ENCODE measurements around the gene MATCAP1.

DNA sequence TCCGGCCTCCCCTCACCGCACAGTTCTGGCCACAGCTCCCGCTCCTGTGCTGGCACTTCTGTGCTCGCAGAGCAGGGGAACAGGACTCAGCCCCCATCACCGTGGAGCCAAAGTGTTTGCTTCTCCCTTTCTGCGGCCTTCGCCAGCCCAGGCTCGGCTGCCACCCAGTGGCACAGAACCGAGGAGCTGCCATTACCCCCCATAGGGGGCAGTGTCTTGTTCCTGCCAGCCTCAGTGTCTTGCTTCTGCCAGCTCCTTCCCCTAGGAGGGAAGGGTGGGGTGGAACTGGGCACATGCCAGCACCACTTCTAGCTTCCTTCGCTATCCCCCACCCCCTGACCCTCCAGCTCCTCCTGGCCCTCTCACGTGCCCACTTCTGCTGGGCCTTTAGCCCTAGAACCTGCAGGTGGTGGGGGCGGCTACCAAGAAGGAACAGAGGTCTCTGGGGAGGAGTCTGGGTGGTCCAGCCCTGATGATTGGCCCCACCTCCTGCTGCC lies 14.5 kb upstream of the MATCAP1 start:
- TF ChIP-seq, protein P1, sequence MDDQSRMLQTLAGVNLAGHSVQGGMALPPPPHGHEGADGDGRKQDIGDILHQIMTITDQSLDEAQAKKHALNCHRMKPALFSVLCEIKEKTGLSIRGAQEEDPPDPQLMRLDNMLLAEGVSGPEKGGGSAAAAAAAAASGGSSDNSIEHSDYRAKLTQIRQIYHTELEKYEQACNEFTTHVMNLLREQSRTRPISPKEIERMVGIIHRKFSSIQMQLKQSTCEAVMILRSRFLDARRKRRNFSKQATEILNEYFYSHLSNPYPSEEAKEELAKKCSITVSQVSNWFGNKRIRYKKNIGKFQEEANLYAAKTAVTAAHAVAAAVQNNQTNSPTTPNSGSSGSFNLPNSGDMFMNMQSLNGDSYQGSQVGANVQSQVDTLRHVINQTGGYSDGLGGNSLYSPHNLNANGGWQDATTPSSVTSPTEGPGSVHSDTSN (IDR thresholded peaks at IDR 0.05; ENCODE audit: insufficient replicate concordance, low read depth, low read length): no peak
- TF ChIP-seq CHD2 (IDR thresholded peaks at IDR 0.05; ENCODE audit: borderline replicate concordance, low read depth, low read length) (no peak), YY1 (IDR thresholded peaks at IDR 0.05; ENCODE audit: low read depth, low read length) (no peak)
